Right kidney (tissue), 1 donor: Measurements from ENCODE around the gene IL1RAPL1.
"Not testable (repeated sequence)": the region's sequence is repeated elsewhere in the genome, so short reads cannot be mapped to it uniquely, and the experiment has no call there.

Experiments
- DNase-seq: peaks from one replicate; pipeline ENCODE4 v3.0.0-alpha.2; 2016

IL1RAPL1 gene

GRCh38 chrX:28981952-28982351 is 394.7 kb downstream of the IL1RAPL1 start:
- DNase-seq, result no peak

GRCh38 chrX:28988246-28988645 is 401.0 kb downstream of the IL1RAPL1 start:
- DNase-seq, result no peak

GRCh38 chrX:28997706-28998463 is 410.6 kb downstream of the IL1RAPL1 start:
- DNase-seq, result peak; percentile 2

GRCh38 chrX:28998609-28999135 is 411.4 kb downstream of the IL1RAPL1 start:
- DNase-seq, result peak; percentile 6

- no peak for DNase-seq
Observed at GRCh38 chrX:29012867-29013266, 425.6 kb downstream of the IL1RAPL1 start.

GRCh38 chrX:29023207-29023606 is 436.0 kb downstream of the IL1RAPL1 start:
- no peak for DNase-seq

GRCh38 chrX:29024871-29025270 is 437.6 kb downstream of the IL1RAPL1 start:
- DNase-seq, result no peak

GRCh38 chrX:29039501-29039900 is 452.3 kb downstream of the IL1RAPL1 start:
- DNase-seq, result no peak

- no peak for DNase-seq
Observed at GRCh38 chrX:29040160-29040559, 452.9 kb downstream of the IL1RAPL1 start.

GRCh38 chrX:29042341-29042740 is 455.1 kb downstream of the IL1RAPL1 start:
- no peak for DNase-seq

- no peak for DNase-seq
Observed at GRCh38 chrX:29043746-29044145, 456.5 kb downstream of the IL1RAPL1 start.

- DNase-seq, result no peak
Observed at GRCh38 chrX:29044423-29045184, 457.4 kb downstream of the IL1RAPL1 start.

- DNase-seq, result no peak
Observed at GRCh38 chrX:29065477-29065876, 478.2 kb downstream of the IL1RAPL1 start.

GRCh38 chrX:29066516-29066915 is 479.3 kb downstream of the IL1RAPL1 start:
- DNase-seq, result no peak

- DNase-seq, result no peak
Observed at GRCh38 chrX:29067351-29067750, 480.1 kb downstream of the IL1RAPL1 start.

- DNase-seq, result no peak
Observed at GRCh38 chrX:29071525-29072320, 484.5 kb downstream of the IL1RAPL1 start.

- no peak for DNase-seq
Observed at GRCh38 chrX:29082558-29082957, 495.3 kb downstream of the IL1RAPL1 start.

- no peak for DNase-seq
Observed at GRCh38 chrX:29083823-29084222, 496.6 kb downstream of the IL1RAPL1 start.

- DNase-seq, result no peak
Observed at GRCh38 chrX:29090811-29091210, 503.6 kb downstream of the IL1RAPL1 start.

- DNase-seq, result no peak
Observed at GRCh38 chrX:29107231-29107630, 520.0 kb downstream of the IL1RAPL1 start.

- no peak for DNase-seq
Observed at GRCh38 chrX:29110041-29110440, 522.8 kb downstream of the IL1RAPL1 start.

- DNase-seq, result no peak
Observed at GRCh38 chrX:29113221-29113620, 526.0 kb downstream of the IL1RAPL1 start.

- not testable (repeated sequence) for DNase-seq
Observed at GRCh38 chrX:29122817-29123216, 535.6 kb downstream of the IL1RAPL1 start.
